Stomach (tissue), 4 donors: ENCODE measurements around the gene EEF1A2.

Experiments used
- EP300 ChIP-seq: sonication (generic); formaldehyde crosslinking; IDR thresholded peaks from one replicate; pipeline ENCODE4 v1.6.1; 2017; ENCODE audit warnings: antibody characterized with exemption
- POLR2A ChIP-seq, 4 donors: fragments of 450-650 bp; IDR thresholded peaks; one replicate each; pipeline ENCODE4 v1.6.1; 2016; ENCODE audit warnings: antibody characterized with exemption in 4 of 4, control low read depth in 2 of 4, mild to moderate bottlenecking in 1 of 4, moderate library complexity in 1 of 4
- POLR2AphosphoS5 ChIP-seq, 3 donors: sonication (generic); formaldehyde crosslinking; IDR thresholded peaks; one replicate each; pipeline ENCODE4 v1.6.1; 2016; ENCODE audit warnings: antibody characterized with exemption in 3 of 3
- TF ChIP-seq, protein P1 (sequence below), 7 experiments: fragments of 450-650 bp in 4 of 7; fragments of 200-600 bp in 3 of 7; sonication (generic) in 3 of 7; IDR thresholded peaks; one replicate each; pipeline ENCODE4 v1.5.1; 2016 to 2019; ENCODE audit warnings: antibody characterized with exemption in 7 of 7, control low read depth in 2 of 7, mild to moderate bottlenecking in 1 of 7

DNA sequence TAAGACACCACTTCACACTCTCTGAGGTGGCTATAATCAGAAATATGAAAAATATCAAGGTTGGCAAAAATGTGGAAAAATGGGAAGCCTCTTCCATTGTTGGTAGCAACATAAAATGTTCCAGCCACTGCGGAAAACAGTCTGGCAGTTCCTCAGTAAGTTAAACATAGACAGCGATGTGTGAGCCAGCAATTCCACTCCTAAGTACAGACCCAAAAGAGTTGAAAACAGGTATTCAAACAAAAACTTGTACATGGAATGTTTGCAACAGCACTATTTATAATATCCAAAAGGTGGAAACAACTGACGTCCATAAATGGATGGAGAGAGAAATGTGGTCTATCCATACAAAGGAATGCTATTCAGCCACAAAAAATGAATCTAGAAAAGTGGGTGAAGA, 14.3 kb upstream of the EEF1A2 start:
- TF ChIP-seq, protein P1, sequence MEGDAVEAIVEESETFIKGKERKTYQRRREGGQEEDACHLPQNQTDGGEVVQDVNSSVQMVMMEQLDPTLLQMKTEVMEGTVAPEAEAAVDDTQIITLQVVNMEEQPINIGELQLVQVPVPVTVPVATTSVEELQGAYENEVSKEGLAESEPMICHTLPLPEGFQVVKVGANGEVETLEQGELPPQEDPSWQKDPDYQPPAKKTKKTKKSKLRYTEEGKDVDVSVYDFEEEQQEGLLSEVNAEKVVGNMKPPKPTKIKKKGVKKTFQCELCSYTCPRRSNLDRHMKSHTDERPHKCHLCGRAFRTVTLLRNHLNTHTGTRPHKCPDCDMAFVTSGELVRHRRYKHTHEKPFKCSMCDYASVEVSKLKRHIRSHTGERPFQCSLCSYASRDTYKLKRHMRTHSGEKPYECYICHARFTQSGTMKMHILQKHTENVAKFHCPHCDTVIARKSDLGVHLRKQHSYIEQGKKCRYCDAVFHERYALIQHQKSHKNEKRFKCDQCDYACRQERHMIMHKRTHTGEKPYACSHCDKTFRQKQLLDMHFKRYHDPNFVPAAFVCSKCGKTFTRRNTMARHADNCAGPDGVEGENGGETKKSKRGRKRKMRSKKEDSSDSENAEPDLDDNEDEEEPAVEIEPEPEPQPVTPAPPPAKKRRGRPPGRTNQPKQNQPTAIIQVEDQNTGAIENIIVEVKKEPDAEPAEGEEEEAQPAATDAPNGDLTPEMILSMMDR (IDR thresholded peaks at IDR 0.05), result no peak
- TF ChIP-seq POLR2A (IDR thresholded peaks at IDR 0.05) (no peak), EP300 (no peak), POLR2AphosphoS5 (IDR thresholded peaks at IDR 0.05) (no peak)
